PC-3 (cell line): ENCODE measurements around the gene GIPC3. TPM values are rescaled to one million over a fixed set of nuclear protein-coding genes. Genes with fewer than 3 reads are reported as not detected.

Source experiments
- ATAC-seq: fragments of 200-7000 bp; cut with Tn5 transposase; 2 replicates; pipeline ENCODE4 v1.9.1; 2020; ENCODE audit warnings: mild to moderate bottlenecking, moderate library complexity
- BruUV-seq: library from RNA; stranded (reverse); fragments of 400-500 nt; replicated peaks from 2 replicates; lab custom pipeline; 2021; lab: Mats Ljungman, UMichigan
- CTCF ChIA-PET: fragments of 300-600 bp; sonication (Branson Sonifier 250); formaldehyde crosslinking; loops from one replicate; lab custom pipeline; 2022; ENCODE audit warnings: antibody characterized with exemption; lab: Charles Lee
- POLR2A ChIA-PET: fragments of 300-600 bp; sonication (Branson Sonifier 250); formaldehyde crosslinking; loops from one replicate; lab custom pipeline; 2022; ENCODE audit warnings: antibody characterized with exemption; ENCODE audit not compliant: unreplicated experiment; lab: Charles Lee
- DNase-seq: peaks from one replicate; pipeline ENCODE4 v3.0.0-alpha.2; 2015
- H2AFZ ChIP-seq: fragments of 300-600 bp; sonication (generic); 2 replicates; pipeline ENCODE4 v1.6.0; 2016; ENCODE audit warnings: antibody characterized with exemption, low read length
- H3F3A ChIP-seq: fragments of 300-600 bp; sonication (generic); one replicate; pipeline ENCODE4 v1.6.0; 2017; ENCODE audit warnings: antibody characterized with exemption, low read length, control low read depth, mild to moderate bottlenecking; ENCODE audit not compliant: unreplicated experiment
- H3K27ac ChIP-seq: fragments of 300-600 bp; sonication (generic); 2 replicates; pipeline ENCODE4 v1.5.1; 2016; ENCODE audit warnings: mild to moderate bottlenecking, low read length
- H3K27me3 ChIP-seq: fragments of 300-600 bp; sonication (generic); 2 replicates; pipeline ENCODE4 v1.6.1; 2016; ENCODE audit warnings: low read length, mixed read lengths
- H3K36me3 ChIP-seq: fragments of 300-600 bp; sonication (generic); 2 replicates; pipeline ENCODE4 v1.6.1; 2016; ENCODE audit warnings: low read depth, mixed run types, low read length, mixed read lengths
- H3K4me1 ChIP-seq: fragments of 300-600 bp; sonication (generic); 2 replicates; pipeline ENCODE4 v1.5.1; 2016; ENCODE audit warnings: low read length; ENCODE audit not compliant: insufficient read depth
- H3K4me2 ChIP-seq: fragments of 300-600 bp; sonication (generic); 2 replicates; pipeline ENCODE4 v1.6.0; 2016; ENCODE audit warnings: low read length
- H3K4me3 ChIP-seq: fragments of 300-600 bp; sonication (generic); 2 replicates; pipeline ENCODE4 v1.5.1; 2016; ENCODE audit warnings: mild to moderate bottlenecking, low read length, mixed read lengths
- H3K79me2 ChIP-seq: fragments of 300-600 bp; sonication (generic); 2 replicates; pipeline ENCODE4 v1.6.1; 2017; ENCODE audit warnings: low read length, mixed read lengths
- H3K9ac ChIP-seq: fragments of 300-600 bp; sonication (generic); 2 replicates; pipeline ENCODE4 v1.6.0; 2016; ENCODE audit warnings: mild to moderate bottlenecking, low read length
- H3K9me2 ChIP-seq: fragments of 300-600 bp; sonication (generic); replicated peaks from 2 replicates; pipeline ENCODE4 v1.6.1; 2016; ENCODE audit warnings: mixed run types, low read length, mixed read lengths
- H3K9me3 ChIP-seq: fragments of 300-600 bp; sonication (generic); 2 replicates; pipeline ENCODE4 v1.6.1; 2016; ENCODE audit warnings: low read length, mixed read lengths
- H4K20me1 ChIP-seq: fragments of 300-600 bp; sonication (generic); 2 replicates; pipeline ENCODE4 v1.6.1; 2016; ENCODE audit warnings: low read length, mixed read lengths
- EZH2 ChIP-seq: fragments of 300-600 bp; sonication (generic); IDR thresholded peaks from one replicate; pipeline ENCODE4 v1.6.1; 2017; ENCODE audit warnings: antibody characterized with exemption, mild to moderate bottlenecking, low read length; ENCODE audit not compliant: unreplicated experiment
- EZH2phosphoT487 ChIP-seq: fragments of 300-600 bp; sonication (generic); IDR thresholded peaks from 2 replicates; pipeline ENCODE4 v1.6.1; 2018; ENCODE audit warnings: mild to moderate bottlenecking, antibody characterized with exemption, low read length, borderline replicate concordance
- intact Hi-C: fragments of 100-400 bp; cut with micrococcal nuclease; formaldehyde crosslinking; loops from 2 replicates; pipeline ENCODE4 v1.9.0; 2023
- total RNA-seq: library from RNA; depleted of rRNA; stranded (reverse); fragments of >200 nt; gene quantifications from 2 replicates; pipeline ENCODE4 v1.2.3, GENCODE V29; 2014
- TF ChIP-seq, protein P1 (sequence below): fragments of 300-600 bp; sonication (generic); conservative IDR thresholded peaks from 2 replicates; pipeline ENCODE4 v1.5.1; 2017; ENCODE audit warnings: antibody characterized with exemption, low read depth, mild to moderate bottlenecking, low read length

Gene GIPC3
- total RNA-seq, 1 experiment from 2014 or later, result 0.18 TPM

DNA sequence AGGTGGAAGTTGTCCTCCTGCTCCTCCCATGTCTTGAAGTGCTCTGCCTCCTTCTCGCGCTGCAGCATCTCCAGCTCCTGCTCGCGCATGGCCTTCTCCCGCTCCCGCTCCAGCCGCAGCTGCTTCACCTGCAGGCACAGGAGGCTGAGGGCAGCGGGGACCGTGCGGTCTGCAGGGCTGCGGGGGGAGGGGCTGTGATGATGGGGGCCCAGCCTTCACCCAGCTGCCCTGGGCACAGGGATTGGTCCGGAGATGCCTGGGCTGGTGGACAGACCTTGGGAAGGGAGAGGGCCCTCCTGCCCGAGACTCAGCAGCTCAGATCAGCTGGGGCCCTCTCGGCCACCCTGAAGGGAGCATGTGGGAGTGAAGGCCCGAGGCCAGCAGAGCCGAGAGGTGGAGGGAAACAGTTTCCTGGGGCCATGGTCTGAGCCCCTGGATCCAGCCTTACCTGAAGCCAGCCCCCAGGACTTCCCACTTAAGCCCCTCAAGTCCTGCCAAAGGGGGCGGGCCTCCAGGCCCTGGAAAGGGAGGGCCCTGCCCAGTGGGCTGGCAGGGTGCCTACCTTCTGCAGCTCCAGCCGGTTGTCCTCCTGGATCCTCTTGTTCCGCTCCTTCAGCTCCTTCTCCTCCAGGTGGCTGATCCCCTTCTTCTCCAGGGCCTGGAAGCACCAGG lies 35.0 kb downstream of the GIPC3 start:
- Histone ChIP-seq H3K27ac (no peak overlapping the region), H3F3A (no peaks in the 10 kb centered on the region), H3K4me1 (peaks cover 4% of the 10 kb centered on the region; the same call in 1 of the 2 replicates), H3K79me2 (peaks cover 15% of the 10 kb centered on the region), H3K4me2 (no peak overlapping the region), H3K27me3 (no peaks in the 10 kb centered on the region), H4K20me1 (no peaks in the 10 kb centered on the region), H2AFZ (no peak overlapping the region), H3K9me3 (no peaks in the 10 kb centered on the region), H3K4me3 (no peak overlapping the region), H3K36me3 (no peaks in the 10 kb centered on the region; the same call in 1 of the 2 replicates), H3K9ac (no peak overlapping the region), H3K9me2 (no peaks in the 10 kb centered on the region)
- ATAC-seq (no peak), DNase-seq (no peak)
- BruUV-seq, result no TSS peak
- intact Hi-C loops, result no loop called here
- POLR2A ChIA-PET, result no interaction called here
- TF ChIP-seq, protein P1, sequence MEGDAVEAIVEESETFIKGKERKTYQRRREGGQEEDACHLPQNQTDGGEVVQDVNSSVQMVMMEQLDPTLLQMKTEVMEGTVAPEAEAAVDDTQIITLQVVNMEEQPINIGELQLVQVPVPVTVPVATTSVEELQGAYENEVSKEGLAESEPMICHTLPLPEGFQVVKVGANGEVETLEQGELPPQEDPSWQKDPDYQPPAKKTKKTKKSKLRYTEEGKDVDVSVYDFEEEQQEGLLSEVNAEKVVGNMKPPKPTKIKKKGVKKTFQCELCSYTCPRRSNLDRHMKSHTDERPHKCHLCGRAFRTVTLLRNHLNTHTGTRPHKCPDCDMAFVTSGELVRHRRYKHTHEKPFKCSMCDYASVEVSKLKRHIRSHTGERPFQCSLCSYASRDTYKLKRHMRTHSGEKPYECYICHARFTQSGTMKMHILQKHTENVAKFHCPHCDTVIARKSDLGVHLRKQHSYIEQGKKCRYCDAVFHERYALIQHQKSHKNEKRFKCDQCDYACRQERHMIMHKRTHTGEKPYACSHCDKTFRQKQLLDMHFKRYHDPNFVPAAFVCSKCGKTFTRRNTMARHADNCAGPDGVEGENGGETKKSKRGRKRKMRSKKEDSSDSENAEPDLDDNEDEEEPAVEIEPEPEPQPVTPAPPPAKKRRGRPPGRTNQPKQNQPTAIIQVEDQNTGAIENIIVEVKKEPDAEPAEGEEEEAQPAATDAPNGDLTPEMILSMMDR, result no peak
- TF ChIP-seq EZH2 (no peak), EZH2phosphoT487 (no peak)
- CTCF ChIA-PET, result no interaction called here

DNA sequence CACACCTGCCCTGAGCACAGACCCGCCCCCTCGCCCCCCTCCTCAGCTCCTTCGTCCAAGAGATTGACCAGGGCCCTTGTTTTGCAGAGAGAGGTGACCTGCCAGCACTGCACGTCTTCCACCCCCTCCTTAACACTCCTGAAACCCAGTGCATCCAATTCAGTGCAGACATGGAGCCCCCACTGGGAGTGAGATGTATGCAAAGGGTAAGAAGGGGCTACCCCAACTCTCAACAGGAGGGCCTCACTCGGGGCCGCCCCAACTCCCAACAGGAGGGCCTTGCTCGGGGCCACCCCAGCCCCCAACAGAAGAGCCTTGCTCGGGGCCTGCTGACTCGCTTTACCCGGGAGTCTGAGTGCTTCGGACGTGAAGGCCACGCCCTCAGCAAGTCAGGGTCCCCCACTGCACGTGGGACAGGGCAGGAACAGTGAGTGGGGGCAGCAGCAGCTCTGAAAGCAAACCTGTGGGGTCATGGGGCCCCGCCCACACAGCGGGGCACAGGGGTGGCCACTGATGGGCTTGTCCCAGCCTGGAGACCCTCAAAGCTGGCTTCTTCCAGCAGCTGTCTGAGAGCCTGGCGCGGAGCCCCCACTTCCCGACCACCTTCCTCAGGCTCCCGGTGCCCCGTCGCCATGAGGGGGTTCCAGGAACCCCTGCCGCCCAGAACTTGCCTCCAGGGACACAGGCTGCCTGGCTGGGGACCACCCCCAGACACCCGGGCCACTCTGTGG lies 35.7 kb downstream of the GIPC3 start:
- H3K79me2 ChIP-seq, result peaks cover 22% of the 10 kb centered on the region
- no peak overlapping the region for H3K27ac ChIP-seq
- peaks cover 5% of the 10 kb centered on the region; the same call in 1 of the 2 replicates for H3K4me1 ChIP-seq
- H3K36me3 ChIP-seq, result no peaks in the 10 kb centered on the region; the same call in 1 of the 2 replicates
- H3F3A ChIP-seq, result no peaks in the 10 kb centered on the region
- no peak for ATAC-seq
- no peak for DNase-seq
- TF ChIP-seq EZH2, result no peak
- TF ChIP-seq, protein P1, result no peak
- TF ChIP-seq EZH2phosphoT487, result no peak
- intact Hi-C loops, result no loop called here
- no peaks in the 10 kb centered on the region for H3K27me3 ChIP-seq
- no peaks in the 10 kb centered on the region for H3K9me2 ChIP-seq
- H3K9ac ChIP-seq, result no peak overlapping the region
- CTCF ChIA-PET, result no interaction called here
- BruUV-seq, result no TSS peak
- no peak overlapping the region for H3K4me2 ChIP-seq
- no peaks in the 10 kb centered on the region for H3K9me3 ChIP-seq
- no peak overlapping the region for H3K4me3 ChIP-seq
- no peak overlapping the region for H2AFZ ChIP-seq
- POLR2A ChIA-PET, result no interaction called here
- H4K20me1 ChIP-seq, result no peaks in the 10 kb centered on the region

DNA sequence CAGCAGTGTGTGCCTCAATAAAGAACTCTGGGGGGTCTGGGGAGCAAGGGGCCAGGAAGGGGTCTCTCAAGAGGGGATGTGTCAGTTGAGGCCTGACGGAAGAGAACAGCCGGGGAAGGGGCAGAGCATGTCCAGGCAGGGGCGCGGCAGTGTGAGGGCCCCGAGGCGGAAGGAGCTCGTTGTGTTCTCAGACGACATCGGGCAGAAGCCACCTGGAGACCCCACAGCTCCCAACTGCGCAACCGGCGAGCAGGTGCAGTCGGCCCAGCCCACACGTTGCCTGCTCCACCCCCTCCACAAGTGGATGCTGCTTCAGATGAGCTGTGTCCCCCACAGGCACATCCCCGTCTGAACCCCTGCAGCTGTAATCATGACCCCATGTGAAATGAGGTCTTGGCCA lies 36.4 kb downstream of the GIPC3 start:
- intact Hi-C loops, result no loop called here
- BruUV-seq, result no TSS peak
- Histone ChIP-seq H3K9ac (no peak overlapping the region), H3K27me3 (no peaks in the 10 kb centered on the region), H3K4me3 (no peak overlapping the region), H2AFZ (no peak overlapping the region), H3K4me2 (no peak overlapping the region), H4K20me1 (no peaks in the 10 kb centered on the region), H3F3A (no peaks in the 10 kb centered on the region), H3K27ac (no peak overlapping the region), H3K4me1 (peaks cover 5% of the 10 kb centered on the region; the same call in 1 of the 2 replicates), H3K79me2 (peaks cover 27% of the 10 kb centered on the region), H3K9me2 (no peaks in the 10 kb centered on the region), H3K36me3 (no peaks in the 10 kb centered on the region; the same call in 1 of the 2 replicates), H3K9me3 (no peaks in the 10 kb centered on the region)
- ATAC-seq, result no peak
- ChIA-PET CTCF (no interaction called here), POLR2A (no interaction called here)
- DNase-seq, result no peak
- TF ChIP-seq, protein P1, result no peak
- no peak for TF ChIP-seq EZH2phosphoT487
- no peak for TF ChIP-seq EZH2
